HG03060 (cell line): ENCODE data around the gene LARP1.
"Not testable (repeated sequence)": the region's sequence is repeated elsewhere in the genome, so short reads cannot be mapped to it uniquely, and the experiment has no call there.

Source experiments
- ATAC-seq: cut with Tn5 transposase; IDR thresholded peaks from one replicate; pipeline ENCODE4 v1.9.1; 2021; ENCODE audit warnings: low read depth, moderate number of reproducible peaks; ENCODE audit not compliant: unreplicated experiment

The LARP1 gene

DNA sequence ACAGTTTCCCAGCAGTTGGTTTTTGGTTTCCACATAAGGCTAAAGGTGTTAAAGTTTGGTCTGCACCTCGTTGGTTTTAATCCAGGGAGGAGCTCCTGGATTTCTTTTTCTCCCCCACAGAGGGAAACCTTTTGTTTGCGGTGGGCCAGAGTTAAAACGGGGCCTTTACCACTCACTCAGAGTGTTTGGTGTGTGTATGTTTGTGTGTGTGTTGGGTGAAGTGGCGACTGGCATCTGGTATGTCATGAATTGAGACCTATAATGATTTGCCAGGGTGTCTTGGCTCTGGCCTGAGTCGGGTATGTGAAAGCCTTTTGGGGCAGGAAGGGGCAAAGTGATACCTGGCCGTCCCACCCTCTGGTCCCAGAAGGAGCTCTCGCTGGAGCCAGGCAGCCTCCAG, 64.4 kb downstream of the LARP1 start:
- ATAC-seq: no peak

DNA sequence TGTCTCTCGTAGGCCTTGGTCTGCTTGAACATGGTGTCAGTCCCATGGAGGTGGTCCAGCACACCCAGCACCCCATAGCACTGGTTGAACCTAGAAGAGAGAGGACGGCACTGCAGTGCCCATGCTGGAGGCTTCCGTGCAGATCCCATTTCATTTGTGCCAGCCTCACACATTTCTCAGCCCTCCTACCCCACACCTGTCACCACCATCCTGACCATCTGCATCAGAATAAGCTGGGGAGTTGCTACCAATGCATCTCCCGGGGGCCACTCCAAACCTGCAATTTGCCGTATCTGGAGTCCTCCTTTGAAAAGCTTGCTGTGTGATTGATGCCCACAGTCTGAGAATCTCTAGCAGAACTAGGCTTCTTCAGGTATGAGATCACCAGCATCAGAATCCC, 65.2 kb downstream of the LARP1 start:
- ATAC-seq: no peak

DNA sequence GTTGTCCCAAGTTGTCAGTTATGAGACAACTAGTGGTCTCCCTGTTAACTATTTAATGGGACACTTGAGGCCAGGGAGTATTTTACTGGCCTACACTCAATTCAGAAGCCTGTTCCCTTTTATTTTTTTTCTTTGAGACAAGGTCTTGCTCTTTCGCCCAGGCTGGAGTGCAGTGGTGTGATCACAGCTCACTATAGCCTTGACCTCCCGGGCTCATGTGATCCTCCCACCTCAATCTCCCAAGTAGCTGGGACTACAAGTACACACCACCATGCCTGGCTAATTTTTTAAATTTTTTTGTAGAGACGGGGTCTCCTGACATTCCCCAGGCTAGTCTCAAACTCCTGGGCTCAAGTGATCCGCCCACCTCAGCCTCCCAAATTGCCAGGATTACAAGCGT, 67.7 kb downstream of the LARP1 start:
- ATAC-seq: not testable (repeated sequence)

DNA sequence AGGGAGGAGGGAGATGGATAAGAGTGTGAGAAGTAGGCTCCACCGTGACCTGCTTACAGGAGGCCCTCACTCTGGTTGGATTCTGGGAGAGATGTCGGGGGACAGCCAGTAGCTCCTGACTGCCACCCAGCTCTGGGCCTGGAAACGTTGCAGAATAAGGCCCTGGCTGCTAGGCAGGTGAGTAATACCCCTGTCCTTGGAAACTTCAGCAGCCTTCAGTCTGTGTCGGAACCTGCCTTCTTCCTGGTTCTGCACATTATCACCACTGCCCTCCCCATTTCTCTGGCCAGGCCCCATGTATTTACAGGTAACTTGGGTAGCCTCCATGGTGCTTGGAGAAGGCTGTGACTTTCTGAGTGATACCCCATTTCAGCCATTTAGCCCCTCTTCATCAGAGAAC, 68.4 kb downstream of the LARP1 start:
- ATAC-seq: no peak

DNA sequence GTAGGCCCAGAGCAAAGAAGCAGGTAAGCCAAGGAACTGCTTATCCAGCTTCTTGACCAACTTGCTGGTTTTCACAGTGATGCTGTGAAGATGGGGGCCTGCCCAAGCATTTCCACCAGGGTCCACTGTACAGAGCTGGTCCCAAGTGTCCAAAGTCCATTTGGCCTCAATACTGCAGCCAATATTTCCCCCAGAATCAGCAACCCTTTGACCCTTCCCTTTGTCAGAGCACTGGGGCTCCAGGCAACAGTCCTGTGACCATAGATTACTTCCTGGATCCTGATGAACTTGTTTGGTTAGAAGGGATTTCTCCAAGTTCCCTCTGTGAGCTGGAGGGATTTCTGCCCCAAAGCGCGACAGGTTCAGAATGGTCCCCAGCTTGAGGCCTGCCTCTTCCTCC, 68.9 kb downstream of the LARP1 start:
- ATAC-seq: no peak

DNA sequence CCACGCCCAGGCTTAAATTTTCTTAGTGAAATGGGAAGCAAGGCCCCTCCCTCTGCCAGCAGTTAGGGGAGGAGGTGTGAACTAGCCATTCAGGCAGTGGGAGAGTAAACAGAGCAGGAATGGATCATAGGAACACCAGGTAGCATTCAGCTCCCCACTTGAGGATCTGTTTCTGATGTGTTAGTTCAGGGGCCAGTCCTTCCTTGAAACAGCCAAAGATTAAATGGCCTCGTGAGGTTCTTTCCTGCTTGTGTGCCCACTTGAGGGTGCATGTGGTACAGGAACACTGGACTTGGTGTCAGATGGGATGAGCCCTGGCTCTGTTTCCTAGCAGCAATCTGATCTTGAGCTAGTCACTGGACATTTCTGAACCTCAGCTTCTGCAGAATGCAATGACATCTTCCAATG, 74.0 kb downstream of the LARP1 start:
- no peak for ATAC-seq

DNA sequence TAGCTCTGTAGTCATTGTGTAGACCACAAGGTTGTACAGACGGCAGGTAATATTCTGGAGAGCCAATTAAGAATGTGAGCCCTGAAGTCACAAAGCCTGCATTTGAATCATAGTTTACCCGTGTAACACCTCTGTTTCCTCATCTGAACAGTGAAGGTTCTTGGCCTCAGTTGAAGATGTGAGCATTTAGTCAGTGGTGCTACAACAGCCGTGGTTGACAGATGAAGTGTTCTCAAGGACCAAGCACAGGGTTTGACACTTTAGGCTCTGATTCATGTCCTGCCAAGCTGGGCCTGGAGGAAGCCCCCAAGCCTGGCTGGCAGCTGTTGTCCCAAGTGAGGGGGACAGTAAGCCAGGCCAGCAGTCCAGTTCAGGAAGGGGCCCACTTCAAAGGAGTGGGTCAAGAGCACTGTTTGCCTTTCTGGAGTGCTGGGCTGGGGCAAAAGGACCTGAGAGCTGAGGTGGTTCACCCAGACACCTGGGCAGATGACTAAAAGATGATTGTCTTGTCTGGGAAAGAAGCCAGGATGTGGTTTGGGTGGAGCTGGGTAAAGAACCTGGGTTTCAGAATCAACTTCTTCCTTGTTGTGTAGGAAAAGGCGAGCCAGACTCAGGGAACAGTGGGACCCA, 74.5 kb downstream of the LARP1 start:
- no peak for ATAC-seq

DNA sequence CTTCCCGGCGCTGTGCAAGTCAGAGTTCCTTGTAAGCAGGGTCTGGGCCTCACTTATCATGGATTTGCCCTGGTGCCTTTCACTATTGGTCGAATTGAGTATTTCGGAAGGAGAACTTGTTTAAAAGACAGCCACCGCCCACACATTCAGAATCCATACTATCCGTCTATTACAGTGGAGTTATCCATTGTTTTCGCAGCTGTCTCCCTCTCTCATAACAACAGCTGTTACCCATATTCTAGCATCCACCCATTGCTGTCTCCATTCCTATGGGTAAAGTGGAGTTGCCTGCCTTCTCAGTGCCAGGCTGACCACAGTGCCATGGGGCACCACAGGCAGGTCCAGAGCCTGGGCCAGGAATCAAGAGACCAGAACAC, 75.0 kb downstream of the LARP1 start:
- no peak for ATAC-seq

DNA sequence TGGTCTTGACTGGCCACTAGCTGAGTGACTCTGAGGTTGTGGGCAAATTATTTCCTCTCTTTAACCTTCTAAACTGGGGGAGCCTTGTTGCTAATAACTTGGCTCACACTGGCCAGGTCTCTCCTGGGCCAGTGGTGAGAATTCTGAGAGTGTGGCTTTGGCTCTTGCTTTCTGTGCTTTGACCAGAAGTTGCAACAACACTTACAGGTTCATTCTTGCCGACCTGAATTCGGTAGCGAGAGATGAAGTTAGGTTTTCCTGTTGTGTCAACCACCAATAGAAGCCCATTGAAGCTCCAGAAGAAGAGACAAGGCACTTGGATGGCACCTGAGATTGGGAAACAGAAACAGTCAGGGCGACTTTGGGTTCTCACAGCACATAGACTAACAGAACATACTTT, 75.4 kb downstream of the LARP1 start:
- no peak for ATAC-seq

DNA sequence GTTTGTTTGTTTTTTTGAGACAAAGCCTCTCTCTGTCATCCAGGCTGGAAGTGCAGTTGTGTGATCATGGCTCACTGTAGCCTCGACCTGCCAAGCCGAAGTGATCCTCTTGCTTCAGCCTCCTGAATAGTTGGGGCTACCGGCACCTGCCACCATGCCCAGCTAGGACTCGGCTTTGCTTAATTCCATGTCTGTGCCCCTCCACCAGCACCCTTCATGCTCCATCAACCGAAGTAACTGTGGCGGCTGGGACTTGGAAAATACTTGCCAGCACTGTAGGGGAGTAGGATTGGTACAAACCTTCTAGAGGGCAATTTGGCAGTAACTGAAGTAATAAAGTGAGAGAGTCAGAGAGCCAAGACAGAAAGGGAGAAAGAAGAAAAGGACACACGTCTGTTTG, 76.3 kb downstream of the LARP1 start:
- no peak for ATAC-seq

DNA sequence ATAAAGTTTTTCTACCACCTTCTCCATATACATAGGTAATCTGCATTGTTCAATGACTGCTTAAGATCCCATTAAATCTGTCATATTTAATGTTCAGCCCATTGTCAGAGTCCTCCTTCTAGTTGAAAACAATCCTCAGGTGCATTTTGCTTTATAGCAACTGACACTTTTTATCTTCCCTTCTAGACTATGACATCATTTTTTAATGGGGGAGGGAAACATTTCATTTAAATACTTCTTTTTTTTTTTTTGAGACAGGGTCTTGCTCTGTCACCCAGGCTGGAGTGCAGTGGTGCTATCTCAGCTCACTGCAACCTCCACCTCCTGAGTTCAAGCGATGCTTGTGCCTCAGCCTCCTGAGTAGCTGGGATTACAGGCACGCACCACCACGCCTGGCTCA, 77.6 kb downstream of the LARP1 start:
- ATAC-seq: not testable (repeated sequence)

DNA sequence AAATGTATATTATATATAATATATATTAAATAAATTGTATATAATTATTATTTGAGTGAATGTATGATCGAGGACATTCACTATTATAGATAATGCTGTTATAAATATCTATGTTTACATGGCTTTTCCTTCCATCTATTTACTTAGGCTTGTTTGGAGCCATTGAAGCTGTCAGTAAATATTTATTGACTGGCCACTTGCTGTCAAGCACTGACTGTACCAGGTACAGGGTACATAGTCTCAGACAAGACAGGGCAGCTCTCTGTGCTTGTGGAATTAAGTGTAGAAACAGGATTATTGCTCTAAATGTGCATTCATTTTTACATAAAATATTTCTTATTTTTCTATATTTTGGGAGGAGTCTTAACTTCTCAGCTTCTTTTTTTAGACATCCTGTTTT, 78.9 kb downstream of the LARP1 start:
- ATAC-seq: no peak

DNA sequence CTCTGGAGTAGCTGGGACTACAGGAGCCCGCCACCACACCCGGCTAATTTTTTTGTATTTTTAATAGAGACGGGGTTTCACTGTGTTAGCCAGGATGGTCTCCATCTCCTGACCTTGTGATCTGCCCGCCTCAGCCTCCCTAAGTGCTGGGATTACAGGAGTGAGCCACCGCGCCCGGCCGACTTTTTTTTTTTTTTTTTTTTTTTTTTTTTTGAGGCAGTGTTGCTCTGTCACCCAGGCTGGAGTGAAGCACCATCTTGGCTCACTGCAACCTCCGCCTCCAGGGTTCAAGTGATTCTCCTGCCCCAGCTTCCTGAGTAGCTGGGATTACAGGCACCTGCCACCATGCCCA, 80.5 kb downstream of the LARP1 start:
- ATAC-seq: not testable (repeated sequence)

DNA sequence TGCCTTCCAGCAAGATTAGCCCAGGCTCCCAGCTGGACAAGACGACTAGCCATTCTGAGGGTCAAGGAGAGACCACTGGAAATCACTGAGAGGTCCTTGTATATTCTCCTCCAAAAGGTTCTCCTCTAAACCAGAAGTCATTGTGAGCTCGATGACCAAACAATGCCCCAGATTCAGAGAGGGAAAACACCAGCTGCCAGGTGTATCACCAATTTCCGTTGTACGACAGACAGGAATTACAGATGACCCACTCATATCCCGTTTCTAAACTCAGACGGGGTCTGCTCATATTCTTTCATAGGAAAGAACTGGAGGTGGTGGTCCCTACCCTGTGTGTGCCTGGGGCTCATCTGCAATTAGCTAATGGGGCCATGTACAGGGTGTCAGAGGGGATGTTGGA, 81.0 kb downstream of the LARP1 start:
- no peak for ATAC-seq

DNA sequence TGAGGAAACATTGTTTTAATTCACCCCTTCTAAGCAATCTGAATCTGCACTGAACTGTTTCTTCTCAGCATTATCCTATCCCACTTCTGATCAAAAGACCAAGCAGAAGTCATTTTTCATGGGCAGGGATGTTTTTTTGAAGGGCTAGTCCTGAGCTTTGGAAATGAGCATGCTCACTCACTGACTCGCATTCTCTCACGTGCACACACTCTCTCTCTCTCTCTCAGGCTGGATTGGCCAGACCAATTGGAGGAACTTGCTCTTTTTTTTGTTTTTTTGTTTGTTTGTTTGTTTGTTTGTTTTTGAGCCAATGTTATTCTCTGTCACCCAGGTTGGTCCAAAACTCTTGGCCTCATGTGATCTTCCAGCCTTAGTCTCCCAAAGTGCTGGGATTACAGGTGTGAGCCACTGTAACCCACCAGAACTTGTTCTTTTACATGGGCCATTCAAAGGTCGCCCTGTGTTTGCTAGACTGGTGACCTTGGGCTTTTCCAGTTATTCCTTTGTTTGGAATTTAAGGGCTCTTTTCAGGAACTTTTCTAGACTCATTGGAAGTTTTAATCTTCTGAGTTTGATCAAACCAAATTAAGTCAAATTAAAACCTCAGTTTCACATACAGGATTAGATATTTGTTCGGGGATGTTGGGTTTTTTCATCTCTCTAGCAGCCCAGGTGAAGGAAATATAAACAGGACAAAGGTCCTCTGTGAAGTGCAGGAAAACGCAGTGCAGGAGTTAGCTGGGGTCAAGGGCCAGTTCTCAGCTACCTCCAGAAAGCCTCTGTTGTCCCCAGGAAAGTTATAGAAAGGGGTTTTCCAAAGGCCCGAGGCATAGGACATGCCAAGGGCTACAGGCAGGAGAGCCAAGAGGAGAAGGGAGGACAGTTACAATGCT, 82.1 kb downstream of the LARP1 start:
- no peak for ATAC-seq

DNA sequence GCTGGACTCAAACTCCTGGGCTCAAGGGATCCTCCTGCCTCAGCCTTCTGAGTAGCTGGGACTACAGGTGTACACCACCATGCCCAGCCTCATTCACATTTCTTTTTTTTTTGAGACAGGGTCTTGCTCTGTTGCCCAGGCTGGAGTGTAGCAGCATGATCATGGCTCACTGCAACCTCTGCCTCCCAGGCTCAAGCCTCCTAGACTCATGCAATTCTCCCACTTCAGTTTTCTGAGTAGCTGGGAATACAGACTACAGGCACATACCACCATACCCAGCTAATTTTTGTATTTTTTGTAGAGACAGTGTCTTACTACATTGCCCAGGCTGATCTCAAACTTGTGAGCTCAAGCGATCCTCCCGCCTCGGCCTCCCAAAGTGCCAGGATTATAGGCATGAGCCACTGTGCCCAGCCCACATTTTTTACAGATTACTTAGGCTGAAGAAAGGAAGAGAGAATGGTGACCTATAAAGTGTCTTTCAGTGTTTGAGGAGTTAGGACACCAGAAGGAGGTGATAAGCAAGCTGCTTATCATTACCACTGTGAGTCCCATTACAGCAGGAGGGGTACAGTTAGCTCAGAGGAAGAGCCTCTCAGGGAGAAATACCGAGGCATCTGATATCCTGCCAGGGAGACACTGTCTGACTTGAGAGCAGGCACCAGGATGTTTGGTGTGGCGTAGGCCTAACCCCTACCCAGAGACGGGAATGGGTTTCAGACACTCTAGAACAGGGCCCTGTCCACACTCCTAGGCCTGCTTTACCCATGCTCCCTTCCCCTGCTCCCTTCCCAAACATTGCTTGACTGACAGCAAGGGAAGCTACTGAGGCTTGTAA, 85.5 kb downstream of the LARP1 start:
- ATAC-seq: no peak

DNA sequence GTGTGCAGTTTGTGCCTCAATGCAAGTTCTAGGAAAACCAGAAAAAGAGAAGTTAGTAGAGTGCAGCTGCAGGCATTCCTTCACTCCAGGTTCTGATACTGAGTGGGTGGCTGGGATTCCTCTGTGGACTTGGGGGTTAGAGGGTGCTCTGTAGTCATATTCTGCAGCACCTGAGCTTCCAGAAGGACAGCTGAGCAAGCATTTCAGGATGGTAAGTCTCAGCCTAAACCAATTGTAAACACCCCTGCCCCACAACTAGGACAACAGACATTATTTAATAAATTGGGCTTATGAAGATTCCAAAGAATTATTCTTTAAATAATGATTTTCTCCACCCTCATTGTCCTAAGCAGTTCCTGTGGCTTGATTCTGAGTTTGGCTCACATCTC, 86.1 kb downstream of the LARP1 start:
- no peak for ATAC-seq

DNA sequence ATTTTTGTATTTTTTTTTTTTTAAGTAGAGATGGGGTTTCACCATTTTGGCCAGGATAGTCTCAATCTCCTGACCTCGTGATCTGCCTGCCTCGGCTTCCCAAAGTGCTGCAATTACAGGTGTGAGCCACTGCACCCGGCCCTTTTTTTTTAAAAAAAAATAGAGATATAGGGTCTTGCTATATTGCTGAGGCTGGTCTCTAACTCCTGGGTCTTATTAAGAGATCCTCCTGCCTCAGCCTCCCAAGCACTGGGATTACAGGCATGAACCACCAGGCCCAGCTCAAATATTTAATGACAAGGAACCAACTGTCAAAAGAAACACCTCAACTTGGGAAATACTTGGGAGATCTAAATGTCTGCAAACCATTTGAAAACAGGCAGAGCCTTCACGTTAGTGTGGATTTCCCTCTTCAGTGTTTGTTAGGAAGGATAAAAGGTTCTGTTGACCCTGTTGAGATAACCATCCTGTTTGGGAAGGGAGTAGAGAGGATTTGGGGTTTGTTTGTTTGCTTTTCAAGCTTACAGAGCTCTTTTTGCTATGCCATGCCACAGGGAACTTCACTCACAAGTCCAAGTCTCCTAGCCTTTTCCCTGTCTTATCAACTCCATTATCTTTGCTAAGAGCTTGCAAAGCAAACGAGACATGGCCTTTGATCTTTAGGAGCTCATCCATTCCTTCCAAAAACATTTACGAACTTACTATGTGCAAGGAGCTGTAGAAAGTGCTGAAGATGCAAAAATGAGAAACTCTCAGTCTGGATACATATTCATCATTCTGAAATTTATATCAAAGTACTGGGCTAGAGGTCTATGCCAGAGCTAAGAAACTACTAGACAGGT, 87.7 kb downstream of the LARP1 start:
- no peak for ATAC-seq

DNA sequence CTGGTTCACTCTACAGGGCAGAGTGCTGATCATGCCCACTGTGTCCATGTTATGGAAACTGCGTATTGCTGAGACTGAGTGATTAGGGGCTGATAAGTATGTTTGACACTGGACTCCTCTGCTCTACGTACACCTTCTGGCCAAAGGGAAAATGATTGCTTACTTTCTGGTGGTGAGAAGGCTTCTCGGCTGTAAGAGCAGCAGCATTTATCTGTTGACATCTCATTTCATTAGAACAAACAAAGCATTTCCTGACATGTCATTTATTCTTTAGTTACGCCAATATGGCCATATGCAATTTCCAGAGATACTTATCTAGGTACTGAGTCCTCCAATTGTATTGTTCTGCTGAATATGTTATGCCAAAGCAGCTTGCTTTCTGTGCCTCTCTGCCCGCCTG, 89.6 kb downstream of the LARP1 start:
- no peak for ATAC-seq

DNA sequence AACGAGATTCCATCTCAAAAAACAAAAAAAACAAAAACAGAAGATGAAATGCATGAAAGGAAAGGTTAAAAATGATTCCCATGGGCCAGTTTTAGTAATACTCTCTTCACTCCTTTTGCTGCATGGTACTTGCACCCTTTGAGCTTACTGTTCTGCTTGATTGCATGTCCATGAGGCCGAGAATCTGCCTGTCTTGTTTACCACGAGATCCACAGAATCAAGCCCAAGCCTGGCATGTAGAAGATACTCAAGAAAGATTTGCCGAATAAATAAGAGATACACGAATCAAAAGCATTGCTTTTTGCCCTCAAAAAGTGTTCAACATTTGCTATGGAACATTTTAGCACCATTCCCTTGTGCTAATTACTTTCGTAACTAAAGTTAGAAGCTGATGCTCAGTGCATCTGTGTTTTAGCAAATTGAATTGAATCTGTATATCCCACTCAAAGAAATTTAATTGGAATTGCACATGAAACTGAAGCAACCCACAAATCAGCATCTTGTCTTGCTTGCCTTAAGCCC, 94.1 kb downstream of the LARP1 start:
- no peak for ATAC-seq
